ENCODE measurements around the gene CACNG5.

Gene CACNG5

DNA sequence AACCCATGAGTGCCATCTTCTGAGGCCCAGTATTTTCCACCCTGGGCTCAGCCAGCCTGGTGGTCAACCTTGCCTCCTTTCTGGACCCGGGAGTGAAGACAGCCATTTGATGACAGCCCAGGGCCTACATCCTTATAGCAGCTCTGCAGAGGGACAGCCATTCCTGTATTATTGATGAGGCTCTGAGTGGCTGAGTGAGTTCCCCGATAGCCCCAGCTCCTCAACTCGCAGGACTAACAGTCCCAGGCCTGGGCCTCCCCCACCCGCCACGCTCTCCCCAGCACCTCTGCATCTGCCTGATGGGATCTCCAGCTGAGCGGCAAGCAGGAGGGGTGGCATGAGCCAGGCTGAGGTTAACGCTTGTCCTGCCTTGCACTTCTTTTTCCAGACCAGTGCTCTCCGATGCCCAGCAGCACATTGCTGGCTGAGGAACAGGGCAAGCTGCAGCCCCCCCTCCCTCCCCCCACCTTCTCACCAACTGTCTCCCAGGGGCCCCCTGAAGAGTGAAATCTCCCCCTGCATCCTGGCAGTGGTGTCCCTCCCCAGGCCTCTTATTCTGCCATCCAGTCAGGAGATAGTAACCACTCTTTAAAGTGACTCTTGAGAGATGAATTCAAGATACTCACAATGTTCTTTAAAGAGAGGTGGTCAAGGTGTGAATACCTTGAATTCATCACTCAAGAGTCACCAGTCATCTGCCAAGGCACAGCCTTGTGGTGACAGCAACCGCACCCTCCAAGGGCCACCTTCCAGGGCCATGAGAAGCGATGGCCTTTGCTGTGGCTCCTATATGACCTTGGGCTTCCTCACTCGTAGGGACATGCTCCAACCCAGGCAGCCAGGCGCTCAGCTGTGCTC is 23.5 kb downstream of the CACNG5 start:
- intact Hi-C loops (cut with DNase I; ENCODE audit: low total_unique reads): loop anchor here (5.0 kb wide), 1 partner anchor 51 kb away; no protein-coding TSS in a partner anchor

DNA sequence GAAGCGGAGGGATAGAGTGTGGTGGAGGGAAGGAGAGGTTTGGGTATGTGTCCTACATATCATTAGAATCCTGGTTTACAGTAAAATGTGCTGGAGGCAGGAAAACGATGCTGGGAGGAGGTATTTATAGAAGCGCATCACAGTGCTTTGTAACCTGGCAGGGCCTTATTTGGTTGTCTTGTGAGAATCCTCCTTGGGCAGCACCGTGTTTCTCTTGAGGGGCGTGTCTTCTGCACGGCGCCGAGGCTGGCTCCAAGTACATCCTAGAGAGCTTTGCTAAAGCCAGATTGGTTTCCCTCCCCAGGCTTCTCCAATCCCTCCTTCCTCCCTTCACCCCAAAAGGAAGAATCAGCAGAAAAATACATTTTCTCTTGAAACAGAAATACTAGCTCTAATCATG is 24.4 kb downstream of the CACNG5 start:
- intact Hi-C loops (cut with DNase I; ENCODE audit: low total_unique reads): loop anchor here (5.0 kb wide), 1 partner anchor 52 kb away; no protein-coding TSS in a partner anchor

More for the DNA sequence above, 23.5 kb downstream of the CACNG5 start:
- Histone ChIP-seq H3K4me3 (no peak overlapping the region), H3K9me3 (peaks cover 0 to 13% (median 6%) of the 10 kb centered on the region in 3 donors), H3K36me3 (no peaks in the 10 kb centered on the region), H3K27me3 (no peaks in the 10 kb centered on the region), H3K4me1 (no peaks in the 10 kb centered on the region), H3K27ac (no peak overlapping the region)
- TF ChIP-seq, protein P1, sequence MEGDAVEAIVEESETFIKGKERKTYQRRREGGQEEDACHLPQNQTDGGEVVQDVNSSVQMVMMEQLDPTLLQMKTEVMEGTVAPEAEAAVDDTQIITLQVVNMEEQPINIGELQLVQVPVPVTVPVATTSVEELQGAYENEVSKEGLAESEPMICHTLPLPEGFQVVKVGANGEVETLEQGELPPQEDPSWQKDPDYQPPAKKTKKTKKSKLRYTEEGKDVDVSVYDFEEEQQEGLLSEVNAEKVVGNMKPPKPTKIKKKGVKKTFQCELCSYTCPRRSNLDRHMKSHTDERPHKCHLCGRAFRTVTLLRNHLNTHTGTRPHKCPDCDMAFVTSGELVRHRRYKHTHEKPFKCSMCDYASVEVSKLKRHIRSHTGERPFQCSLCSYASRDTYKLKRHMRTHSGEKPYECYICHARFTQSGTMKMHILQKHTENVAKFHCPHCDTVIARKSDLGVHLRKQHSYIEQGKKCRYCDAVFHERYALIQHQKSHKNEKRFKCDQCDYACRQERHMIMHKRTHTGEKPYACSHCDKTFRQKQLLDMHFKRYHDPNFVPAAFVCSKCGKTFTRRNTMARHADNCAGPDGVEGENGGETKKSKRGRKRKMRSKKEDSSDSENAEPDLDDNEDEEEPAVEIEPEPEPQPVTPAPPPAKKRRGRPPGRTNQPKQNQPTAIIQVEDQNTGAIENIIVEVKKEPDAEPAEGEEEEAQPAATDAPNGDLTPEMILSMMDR (IDR thresholded peaks at IDR 0.05): no peak
- no peak for DNase-seq

DNA sequence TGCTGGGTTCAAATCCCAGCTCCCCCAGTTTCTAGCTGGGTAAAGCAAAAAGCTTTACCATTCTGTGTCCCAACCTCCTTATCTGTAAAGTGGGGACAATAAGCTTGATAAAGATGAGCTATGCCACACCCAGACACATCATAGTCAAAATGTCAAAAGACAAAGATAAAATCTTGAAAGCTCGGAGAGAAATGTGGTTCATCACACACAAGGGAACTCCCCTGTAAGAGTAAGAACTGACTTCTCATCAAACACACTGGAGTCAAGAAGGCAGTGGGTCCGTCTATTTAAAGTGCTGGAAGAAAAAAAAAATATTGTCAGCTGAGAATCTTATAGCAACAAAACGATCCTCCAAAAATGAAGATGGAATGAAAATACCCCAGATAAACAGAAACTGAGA is 25.3 kb downstream of the CACNG5 start:
- TF ChIP-seq, protein P1 (IDR thresholded peaks at IDR 0.05): no peak
- Histone ChIP-seq H3K36me3 (no peaks in the 10 kb centered on the region), H3K4me1 (no peaks in the 10 kb centered on the region), H3K9me3 (peaks cover 0 to 13% (median 7%) of the 10 kb centered on the region in 3 donors), H3K4me3 (no peak overlapping the region), H3K27ac (no peak overlapping the region), H3K27me3 (no peaks in the 10 kb centered on the region)
- DNase-seq: no peak
- intact Hi-C loops (cut with DNase I; ENCODE audit: low total_unique reads): no loop called here

More for the DNA sequence above, 24.4 kb downstream of the CACNG5 start:
- DNase-seq: no peak
- Histone ChIP-seq H3K36me3 (no peaks in the 10 kb centered on the region), H3K4me1 (no peaks in the 10 kb centered on the region), H3K9me3 (peaks cover 0 to 20% (median 9%) of the 10 kb centered on the region in 3 donors), H3K4me3 (no peak overlapping the region), H3K27me3 (no peaks in the 10 kb centered on the region), H3K27ac (no peak overlapping the region)
- TF ChIP-seq, protein P1 (IDR thresholded peaks at IDR 0.05): no peak

DNA sequence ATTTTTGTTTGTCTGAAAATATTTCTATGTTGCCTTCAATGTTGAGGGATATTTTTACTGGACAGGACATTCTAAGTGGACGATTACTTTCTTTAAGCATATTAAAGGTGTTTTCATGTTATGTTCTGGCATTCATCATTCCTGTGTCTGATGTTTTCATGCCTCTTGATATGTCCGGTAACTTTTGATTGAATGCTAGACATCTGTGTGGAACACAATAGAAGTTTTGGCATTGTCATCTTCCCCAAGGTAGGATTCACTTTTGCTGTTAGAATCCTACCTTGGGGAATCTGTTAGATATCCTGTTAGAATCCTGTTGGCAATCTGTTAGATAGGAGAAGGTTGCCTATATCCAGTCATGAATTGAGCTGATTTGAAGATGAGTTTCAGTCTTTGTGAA is 28.9 kb downstream of the CACNG5 start:
- Histone ChIP-seq H3K27ac (no peak overlapping the region), H3K9me3 (peaks cover 0 to 24% (median 18%) of the 10 kb centered on the region in 3 donors), H3K36me3 (no peaks in the 10 kb centered on the region), H3K27me3 (no peaks in the 10 kb centered on the region), H3K4me1 (no peaks in the 10 kb centered on the region), H3K4me3 (no peak overlapping the region)
- TF ChIP-seq, protein P1 (IDR thresholded peaks at IDR 0.05): no peak
- DNase-seq: no peak
- intact Hi-C loops (cut with DNase I; ENCODE audit: low total_unique reads): no loop called here

DNA sequence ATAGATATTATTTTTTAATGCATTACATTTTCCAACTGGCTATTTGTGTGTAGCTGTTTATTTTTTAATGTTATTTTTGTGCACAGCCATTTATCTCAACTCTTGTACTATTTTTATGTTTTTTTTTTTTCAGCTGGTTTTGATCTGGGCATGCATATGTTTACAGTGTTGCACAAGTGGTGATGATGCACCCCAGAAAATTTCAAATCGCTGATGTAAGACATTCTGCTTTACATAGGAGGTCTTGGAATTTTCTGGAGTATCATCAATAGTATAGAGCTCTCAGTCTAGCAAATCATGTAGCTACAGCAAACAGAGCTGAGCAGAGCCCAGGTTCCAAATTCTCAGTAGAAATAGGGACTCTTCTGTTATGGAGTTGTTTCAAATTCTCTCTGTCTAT is 30.2 kb downstream of the CACNG5 start:
- no peaks in the 10 kb centered on the region for H3K4me1 ChIP-seq
- H3K27me3 ChIP-seq: no peaks in the 10 kb centered on the region
- H3K27ac ChIP-seq: no peak overlapping the region
- peaks cover 0 to 24% (median 18%) of the 10 kb centered on the region in 3 donors for H3K9me3 ChIP-seq
- H3K4me3 ChIP-seq: no peak overlapping the region
- intact Hi-C loops (cut with DNase I; ENCODE audit: low total_unique reads): no loop called here
- TF ChIP-seq, protein P1 (IDR thresholded peaks at IDR 0.05): no peak
- no peak for DNase-seq
- no peaks in the 10 kb centered on the region for H3K36me3 ChIP-seq
